SK-N-DZ (cell line): Measurements from ENCODE around the gene PPM1L.
"Not testable (repeated sequence)": the region's sequence is repeated elsewhere in the genome, so short reads cannot be mapped to it uniquely, and the experiment has no call there.

ENCODE experiments used
- DNase-seq: peaks from one replicate; pipeline ENCODE4 v3.0.0-alpha.2; 2015; ENCODE audit warnings: low spot score

The PPM1L gene

DNA sequence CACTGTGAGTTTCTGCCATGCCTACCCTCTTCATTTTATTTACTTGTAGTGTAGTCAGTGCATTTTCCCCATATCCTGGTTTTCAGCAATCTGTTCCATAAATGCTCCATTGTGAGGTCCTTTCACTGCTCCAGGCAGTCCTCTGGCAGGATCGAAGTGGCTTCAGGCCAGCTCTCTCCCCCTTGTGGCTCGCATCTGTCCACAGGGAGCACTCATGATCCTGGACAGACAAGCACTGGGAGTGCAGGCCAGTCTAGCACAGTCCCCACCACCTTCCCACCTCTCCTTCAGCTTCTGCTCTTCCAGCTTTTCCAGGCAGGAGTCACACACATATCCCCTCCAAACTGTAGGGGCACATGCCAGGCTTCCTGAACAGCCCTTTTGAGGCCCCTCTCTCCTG is 173.6 kb downstream of the PPM1L start:
- peak; percentile 31 for DNase-seq

DNA sequence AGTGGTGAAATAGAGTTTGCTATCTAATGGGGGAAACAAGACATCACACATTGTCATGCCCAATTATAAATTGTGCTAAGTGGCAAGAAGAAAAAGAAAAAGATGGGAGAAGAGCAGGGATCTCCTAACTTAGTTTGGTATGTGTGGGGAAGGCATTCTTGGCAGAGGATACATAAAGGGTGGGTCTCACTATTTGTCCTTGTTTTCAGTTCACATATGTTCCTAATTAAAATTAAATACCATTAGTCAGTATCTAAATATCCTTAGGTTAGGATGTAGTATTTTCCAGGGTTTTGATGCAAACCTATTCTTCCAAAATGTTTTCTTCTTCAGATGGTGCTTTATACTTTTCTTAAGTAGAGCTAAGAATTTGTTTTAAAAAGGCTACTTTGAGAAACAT is 175.4 kb downstream of the PPM1L start:
- no peak for DNase-seq

DNA sequence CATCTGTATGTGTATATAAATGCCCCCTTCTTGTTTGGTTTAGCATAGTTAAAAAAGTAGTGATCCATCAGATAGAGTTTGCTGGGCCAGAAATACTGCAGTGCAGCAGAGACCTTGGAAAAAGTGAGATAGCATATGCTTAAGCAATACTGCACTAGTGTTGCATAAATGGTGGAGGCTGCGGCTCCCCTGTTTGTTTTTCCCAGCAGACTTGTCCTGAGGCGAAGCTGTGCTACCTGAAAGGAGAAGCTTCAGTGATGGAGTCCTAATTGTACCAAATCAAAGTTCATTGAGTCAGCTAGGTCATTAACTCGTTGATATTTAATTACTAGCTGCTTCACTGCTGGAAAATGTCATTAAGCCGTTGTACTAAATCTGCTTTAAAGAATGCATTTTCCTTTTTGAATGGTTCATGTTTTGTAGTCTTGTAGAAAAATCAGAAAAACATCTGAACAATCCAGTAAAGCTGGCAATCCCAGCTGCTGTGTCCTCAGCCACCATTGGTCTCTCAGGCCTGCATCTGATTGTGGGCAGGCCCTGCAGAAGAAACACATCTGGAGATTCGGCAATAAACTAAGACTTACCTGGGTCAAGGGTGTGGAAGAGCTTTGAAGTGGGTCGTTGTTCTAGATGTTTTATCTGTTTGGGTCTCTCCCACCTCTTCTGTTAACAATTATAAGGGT is 179.5 kb downstream of the PPM1L start:
- DNase-seq = no peak

DNA sequence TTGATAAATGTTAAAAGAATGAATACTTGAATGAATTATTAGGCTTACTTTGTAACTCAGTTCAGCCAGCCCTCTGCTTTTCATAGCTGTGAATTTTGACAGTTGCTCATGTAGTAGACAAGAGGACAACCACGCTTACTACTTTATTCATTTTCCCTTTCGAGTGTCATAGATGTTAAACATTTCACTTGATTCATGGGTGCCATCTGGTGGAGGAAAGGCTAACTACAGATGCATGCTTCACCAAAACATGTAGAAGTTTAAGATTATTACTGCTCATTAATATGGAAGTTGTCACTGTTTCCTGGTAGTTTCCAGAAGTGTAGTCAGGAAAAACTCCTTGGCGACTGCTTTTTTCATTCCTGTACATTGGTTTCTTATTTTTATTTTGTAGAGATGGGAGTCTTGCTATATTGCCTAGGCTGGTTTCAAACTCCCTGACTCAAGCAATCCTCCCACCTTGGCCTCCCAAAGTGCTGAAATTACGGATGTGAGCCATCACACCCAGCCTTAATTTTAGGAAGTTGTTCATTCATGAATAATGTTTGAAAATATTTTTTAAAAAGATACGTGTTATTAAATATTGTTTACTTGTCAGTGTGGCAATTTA is 186.0 kb downstream of the PPM1L start:
- peak; percentile 73 for DNase-seq

DNA sequence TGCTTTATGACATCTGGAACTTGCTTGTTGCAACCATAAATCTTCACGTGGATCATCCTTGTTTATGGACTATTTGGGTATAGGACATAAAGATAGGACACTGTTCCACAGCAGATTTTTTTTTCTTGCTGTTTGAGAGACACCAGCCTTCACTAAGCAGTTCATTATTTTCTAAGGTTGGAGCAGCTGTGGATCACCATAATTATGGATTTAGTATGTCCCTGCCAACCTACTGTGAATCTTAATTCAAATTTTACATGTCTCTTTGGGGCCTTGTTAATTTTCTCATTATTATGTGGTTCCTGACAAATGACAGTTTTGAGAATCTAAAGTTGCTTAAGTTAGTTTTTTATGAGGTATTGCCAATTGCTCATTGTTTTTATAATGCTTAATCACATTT is 188.0 kb downstream of the PPM1L start:
- no peak for DNase-seq

DNA sequence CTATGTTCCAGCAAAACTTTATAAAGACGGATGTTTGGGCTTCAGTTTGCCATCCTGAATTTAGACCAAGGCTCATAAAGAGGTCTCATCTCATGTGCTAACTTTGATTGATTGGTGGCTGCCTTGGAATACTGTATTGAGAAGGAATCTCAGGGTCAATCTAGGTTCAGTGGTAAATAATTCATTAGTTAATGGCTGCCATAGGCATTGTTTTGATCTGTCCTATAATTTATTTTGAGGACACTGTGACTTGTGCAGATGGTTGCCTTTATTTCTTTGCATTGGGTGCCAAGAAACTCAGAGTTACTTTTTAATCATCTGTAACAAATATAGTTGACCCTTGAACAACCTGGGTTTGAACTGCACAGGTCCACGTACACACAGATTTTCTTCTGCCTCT is 189.3 kb downstream of the PPM1L start:
- no peak for DNase-seq

DNA sequence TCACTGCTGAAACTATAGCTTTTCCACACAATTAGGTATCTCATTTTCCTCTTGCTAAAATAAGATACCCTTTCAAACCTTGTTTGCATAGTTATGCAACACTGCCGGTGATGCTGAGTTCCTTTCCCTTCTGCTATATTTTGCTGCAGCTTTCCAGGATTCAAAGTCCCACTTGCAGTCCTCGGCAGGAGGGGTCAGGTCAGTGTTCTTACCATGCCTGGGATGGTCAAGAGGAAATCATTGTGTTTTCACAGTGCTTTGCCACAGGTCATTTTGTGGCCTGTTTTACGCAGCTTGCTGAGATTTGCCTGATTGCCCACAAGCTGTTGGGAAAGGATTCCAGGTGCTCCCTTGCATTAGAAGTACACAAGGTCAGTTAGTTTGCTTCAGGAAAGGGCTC is 192.2 kb downstream of the PPM1L start:
- no peak for DNase-seq

DNA sequence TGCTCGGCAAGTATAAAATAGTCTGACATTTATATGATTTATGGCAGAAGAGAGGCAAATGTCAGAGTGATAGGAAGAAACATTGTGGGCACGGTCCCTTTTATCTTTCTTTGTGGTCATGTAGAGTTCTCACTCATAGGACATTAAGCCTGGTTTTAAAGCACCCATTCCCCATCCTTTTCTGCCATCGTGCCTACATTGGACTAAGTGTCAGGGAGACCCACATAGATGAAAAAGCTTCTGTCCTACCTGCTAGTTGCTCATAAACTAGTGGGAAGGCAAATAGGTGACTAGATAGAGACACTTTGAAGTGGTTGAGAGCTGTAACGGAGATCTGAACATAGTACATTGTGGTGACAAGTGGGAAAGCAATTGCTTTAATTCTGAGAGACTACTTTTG is 193.4 kb downstream of the PPM1L start:
- no peak for DNase-seq

DNA sequence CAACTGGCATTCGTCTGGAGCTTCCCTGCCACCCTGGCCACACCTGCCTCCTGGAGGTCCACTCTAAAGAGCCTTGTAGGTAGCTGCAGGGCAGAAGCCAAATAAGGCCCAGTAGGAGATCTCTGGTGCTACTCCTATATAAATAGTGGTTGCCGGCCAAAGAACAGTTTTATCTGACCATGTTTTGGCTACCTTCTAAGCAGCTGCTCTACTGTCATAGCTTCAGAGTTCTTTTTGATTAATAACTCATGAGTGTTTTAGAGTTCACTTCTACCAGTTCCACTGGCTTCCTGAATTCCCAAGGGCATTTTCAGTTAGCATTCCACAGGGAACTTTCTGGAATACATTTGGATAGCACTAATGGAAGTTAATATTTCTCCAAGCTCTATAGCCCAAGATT is 194.5 kb downstream of the PPM1L start:
- DNase-seq = no peak

DNA sequence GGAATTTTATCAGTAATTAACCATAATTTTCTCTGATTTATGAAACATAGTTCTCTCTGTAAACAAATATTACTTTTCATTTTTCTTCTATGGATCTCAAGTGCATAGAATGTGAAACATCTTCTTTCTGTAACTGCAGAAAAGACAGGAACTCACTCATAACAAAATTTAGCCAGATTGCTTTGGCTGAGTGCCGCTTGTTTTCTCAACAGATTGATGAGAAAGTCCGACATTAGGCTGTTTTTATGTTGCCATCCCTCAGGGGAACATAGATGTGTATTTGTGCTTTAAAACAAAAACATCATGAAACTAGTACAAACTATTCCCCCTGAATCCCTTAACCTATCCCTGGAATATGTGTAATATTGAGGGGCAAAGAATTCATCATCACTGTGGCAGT is 194.9 kb downstream of the PPM1L start:
- no peak for DNase-seq

DNA sequence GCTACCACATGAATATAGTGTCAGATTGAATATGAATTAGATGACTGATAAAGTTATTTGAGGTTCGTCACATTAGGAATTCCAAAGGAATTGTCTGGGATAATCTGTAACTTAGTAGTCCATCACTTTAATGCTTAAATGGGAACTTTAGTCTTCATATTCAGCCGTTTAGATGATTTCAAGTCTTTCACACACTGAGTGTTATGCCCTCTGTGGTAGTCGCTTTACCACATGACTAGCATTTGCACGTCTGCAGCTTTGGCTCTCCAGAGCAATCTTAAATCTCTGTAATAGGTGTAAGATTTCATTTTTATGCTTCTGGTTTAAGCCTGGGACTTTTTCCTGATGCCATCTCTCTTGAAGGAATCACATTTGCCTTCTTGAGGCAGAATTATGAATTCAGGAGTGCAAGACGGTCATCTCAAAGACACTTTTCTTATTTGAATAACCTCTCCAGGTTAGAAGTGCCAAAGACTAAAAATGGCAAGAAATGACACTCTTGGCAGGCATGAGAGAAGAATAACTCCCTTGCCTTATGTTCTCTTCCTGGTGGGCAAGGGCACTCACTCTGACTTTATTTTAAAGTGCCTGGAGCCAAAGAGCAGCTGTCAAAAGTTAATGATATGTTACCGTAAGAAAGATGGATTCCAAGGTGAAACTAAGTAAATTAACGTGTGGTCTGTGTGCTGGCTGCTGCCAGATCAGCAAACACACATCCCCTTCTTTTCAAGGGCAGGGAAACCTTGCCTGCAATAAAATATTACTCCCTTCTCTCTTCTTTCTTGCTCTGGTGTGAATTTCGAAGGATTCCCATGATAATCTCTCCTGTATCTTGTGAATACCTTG is 195.8 kb downstream of the PPM1L start:
- DNase-seq = peak; percentile 52

DNA sequence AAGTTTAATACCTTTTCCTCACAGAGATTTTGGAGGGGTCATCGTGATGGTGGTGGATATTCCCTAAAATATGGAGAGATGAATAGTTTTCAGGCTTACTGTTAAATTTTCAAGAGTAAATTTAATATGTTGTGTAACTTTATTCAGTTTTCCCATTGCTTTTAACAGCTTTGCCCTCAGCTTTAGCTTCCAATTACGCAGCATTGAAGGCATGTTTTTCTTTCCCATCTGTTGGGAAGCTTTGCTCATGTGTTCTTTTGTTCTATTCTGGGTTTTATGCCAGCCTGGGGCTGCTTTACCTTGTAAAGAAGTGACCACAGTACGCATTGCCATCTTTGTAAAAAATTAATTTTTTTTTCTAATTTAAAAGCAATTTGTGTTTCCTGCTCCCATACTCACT is 197.7 kb downstream of the PPM1L start:
- DNase-seq = no peak

DNA sequence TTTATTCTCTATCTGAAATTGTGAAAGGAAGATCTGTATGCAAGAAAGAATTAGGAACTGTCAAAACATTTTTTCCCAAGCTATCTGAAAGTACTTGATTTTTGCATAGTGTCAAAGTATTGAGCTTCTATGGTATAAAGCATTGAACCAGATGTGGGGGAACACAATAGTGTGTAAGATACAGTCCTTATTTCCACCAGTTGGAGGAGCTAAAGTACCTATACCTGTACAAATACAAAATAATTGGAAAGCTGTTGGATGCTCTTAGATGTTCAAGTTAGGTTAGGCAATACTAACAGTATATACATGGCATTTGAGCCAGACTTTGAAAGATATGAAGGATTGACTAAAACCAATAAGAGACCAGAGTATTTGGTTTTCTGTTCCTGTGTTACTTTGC is 200.8 kb downstream of the PPM1L start:
- no peak for DNase-seq

DNA sequence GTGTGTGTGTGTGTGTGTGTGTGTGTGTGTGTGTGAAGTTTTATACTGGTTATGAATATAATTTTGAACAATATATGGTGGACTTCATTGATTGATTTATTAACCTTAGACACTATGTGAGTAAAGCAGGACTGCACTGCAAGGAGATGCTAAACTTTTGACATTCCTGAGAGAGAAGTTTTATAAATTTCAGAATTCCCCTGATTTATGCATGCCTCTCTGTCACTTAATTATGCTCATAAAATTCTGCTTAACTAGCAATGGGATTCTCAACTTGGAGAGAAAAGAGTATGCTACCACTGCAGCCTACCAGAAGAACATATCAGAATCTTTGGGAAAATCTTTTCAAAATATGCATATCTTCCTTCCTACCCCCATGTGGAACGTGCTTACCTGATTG is 204.5 kb downstream of the PPM1L start:
- no peak for DNase-seq

DNA sequence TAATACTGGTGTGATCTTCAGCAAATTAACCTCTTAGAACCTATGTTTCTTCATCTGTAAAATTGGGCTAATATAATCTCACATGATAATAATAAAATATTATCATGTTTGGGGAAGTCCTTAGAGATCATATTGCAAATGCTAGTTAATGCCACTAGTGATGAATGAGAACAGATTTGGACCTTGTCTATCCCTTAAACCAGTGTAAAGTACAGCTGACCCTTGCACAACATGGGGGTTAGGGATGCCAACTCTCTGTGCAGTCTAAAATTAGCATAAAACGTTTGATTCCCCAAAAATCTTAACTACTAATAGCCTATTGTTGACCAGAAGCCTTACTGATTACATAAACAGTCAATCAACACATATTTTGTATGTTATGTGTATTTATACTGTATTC is 207.9 kb downstream of the PPM1L start:
- no peak for DNase-seq

DNA sequence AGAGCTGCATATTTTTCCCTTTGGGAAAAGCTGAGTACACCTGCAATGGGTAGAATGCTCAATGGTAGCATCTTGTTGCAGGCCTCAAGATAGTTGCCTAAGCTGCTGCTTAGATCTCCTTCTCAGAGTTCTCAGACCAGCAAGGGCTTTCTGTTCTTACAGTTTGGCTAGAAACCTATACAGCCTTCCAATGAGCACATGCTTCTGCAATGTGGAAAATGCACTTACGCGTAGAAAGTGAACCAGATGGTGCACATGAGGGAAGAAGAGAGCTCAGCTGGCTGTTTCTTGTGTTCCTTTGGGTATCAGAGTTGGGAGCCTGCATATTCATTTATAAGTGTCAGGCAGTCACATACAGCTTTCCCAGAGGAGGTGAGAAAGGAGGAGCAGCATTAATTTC is 212.7 kb downstream of the PPM1L start:
- no peak for DNase-seq

DNA sequence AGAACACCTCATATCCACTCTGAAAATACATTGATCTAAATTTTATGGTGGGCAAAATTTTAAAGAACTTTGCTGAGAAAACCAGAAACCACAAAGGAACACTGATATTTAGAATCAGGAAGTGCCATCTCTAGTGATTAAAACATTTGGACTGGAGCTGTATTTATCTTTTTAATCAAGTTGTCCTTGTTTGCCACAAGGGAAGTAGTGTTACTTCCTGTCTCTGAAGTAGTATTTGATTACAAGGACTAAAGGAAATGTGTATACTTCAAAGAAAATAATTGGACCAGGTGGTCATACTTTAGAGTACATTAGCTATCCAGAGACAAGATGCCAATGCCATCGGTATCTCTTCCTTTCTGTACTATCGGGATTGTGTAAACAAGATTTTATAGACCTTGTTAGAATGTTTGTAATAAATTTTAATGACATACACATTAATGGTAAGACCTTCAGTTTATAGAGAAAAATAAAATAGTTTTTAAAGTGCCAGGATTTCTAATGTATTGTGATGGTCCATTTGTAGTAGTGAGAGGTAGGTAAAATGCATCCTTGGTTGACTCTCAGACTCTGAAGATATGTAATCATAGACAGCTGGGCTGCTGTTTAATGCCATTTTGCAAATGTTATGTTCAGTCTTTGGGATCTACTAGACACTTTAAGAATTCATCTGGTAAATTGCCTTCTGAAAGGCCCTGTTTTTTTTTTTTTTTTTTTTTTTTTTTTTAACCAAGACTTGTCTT is 217.2 kb downstream of the PPM1L start:
- DNase-seq = no peak

DNA sequence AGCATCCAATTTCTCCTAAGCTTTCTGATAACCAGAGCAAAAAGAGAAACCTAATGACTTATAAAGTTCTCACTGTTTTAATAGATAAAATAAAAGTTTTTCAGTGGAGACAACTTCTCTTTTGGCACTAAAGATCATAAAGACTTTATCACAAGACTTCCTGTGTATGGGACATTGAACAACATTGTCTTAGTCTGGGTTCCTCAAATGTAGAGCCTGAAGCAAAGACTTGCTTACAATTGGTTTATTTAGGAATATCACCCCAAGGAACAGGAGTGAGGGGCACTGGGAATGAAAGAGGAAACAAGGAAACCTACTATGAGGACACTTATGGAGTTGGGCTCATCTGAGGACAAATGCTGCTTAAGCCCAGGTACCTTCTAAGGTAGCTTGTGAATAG is 221.7 kb downstream of the PPM1L start:
- no peak for DNase-seq

DNA sequence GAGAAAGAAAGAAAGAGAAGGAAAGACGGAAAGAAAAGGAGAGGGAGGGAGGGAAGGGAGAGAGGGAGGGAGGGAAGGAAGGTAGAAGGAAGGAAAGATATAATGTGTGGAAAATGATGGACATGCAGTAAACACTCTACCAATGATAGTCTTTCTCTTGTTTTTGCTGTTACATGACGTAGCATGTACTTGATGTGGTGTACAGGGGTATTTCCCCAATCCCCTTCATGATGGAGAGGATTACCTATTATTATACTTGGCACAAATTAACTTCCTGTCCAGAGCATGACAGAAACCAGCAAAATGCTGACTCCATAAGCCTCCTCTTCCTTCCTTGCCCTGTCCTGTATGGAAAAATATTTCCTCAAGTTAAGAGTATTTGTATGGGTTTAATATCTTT is 224.7 kb downstream of the PPM1L start:
- no peak for DNase-seq

DNA sequence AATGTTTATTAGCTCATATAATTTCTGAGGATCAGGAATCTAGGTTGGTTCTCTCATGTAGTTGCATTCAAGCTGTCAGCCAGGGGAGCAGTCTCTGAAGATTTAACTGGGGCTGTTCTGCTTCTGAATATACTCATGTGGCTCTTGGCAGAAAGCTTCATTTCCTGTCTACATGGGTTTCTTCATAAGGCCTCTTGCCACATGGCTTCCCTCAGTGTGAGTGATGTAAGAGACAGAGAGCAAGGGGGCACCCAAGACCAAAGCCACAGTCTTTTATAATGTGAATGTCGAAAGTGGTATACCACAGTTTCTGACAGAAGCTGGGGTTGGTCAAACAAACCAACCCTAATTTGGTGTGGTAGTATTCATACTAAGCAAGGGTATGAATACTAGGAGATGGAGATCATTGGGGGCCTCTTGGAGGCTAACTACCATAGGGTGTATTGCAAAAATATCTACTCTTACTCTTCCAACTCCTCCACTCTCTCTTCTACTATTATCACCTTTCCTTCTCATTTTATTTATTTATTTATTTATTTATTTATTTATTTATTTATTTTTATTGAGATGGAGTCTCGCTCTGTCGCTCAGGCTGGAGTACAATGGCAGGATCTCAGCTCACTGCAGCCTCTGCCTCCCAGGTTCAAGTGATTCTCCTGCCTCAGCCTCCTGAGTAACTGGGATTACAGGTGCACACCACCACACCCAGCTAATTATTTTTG is 225.3 kb downstream of the PPM1L start:
- DNase-seq = no peak

DNA sequence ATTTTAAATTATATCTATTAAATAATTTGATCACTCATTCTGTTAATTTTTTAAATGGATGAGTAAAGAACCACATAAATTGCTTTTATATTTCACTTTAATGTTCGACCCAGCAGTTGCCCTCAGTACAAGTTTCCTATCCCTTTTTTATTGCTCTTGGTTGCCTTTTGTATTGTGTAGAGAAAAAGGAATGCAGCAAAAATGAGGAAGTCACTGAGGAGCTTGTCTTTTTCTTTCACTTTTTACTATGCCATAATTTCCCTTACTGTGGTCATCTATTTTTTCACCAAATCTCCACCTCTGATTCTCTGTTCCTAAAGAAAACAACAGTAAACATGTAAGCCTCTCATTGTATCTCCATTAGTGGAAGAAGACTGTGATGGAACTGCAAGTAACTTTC is 226.5 kb downstream of the PPM1L start:
- DNase-seq = no peak

DNA sequence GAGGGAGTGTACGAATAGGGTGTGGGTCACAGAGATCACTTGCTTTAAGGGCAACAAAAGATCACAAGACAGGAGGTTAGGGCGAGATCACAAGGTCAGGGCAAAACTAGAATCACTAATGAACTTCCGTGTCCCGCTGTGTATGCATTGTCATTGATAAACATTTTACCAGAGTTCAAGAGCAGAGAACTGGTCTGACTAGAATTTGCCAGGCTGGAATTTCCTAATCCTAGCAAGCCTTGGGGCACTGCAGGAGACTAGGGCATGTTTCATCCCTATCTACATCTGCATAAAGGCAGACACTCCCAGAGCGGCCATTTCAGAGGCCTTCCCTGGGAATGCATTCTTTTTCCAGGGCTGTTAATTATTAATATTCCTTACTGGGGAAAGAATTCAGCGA is 227.9 kb downstream of the PPM1L start:
- DNase-seq = not testable (repeated sequence)
